Measurements from ENCODE around the gene OR5B21. TPM values are rescaled to one million over a fixed set of nuclear protein-coding genes. Genes with fewer than 3 reads are reported as not detected.

The OR5B21 gene
- total and polyA plus RNA-seq, 10 donors, result 0.40 to 2.6 (median 0.54) TPM; not detected in 7

DNA sequence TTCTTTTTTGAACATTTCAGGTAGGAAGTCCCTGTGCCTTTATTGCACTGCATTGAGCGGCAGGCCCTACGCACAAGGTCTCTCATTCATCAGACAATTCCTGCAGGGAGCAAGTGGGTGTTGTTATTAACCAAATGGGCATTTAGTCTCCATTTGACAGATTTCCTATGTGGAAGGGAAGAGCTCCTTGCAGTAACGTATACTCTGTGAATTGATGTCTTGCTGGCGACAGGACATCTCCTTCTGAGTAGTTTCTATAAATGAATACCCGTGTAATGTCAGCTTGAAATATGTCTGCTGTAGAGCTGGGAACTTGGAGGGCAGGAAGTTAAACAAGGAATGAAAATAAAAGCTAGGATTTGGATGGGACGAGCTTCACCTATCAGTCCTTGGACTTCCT, 3.7 kb downstream of the OR5B21 start:
- TF ChIP-seq, protein P1, sequence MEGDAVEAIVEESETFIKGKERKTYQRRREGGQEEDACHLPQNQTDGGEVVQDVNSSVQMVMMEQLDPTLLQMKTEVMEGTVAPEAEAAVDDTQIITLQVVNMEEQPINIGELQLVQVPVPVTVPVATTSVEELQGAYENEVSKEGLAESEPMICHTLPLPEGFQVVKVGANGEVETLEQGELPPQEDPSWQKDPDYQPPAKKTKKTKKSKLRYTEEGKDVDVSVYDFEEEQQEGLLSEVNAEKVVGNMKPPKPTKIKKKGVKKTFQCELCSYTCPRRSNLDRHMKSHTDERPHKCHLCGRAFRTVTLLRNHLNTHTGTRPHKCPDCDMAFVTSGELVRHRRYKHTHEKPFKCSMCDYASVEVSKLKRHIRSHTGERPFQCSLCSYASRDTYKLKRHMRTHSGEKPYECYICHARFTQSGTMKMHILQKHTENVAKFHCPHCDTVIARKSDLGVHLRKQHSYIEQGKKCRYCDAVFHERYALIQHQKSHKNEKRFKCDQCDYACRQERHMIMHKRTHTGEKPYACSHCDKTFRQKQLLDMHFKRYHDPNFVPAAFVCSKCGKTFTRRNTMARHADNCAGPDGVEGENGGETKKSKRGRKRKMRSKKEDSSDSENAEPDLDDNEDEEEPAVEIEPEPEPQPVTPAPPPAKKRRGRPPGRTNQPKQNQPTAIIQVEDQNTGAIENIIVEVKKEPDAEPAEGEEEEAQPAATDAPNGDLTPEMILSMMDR (IDR thresholded peaks at IDR 0.05 in 8 of 11, conservative IDR thresholded peaks at IDR 0.05 in 3 of 11), result no peak
- TF ChIP-seq POLR2AphosphoS5 (IDR thresholded peaks at IDR 0.05), result no peak
- no peak for TF ChIP-seq POLR2A (IDR thresholded peaks at IDR 0.05)
- H3K4me1 ChIP-seq, result peaks cover 0 to 9% (median 0%) of the 10 kb centered on the region in 6 donors
- H3K27ac ChIP-seq, result no peak overlapping the region
- no peaks in the 10 kb centered on the region for H3K36me3 ChIP-seq
- no peaks in the 10 kb centered on the region for H3K27me3 ChIP-seq (replicated peaks in 1 of 7)
- intact Hi-C loops (cut with DNase I; ENCODE audit: low total_unique reads), result no loop called here
- no peaks in the 10 kb centered on the region for H3K9me3 ChIP-seq
- WGBS, 5 donors, result 66 to 83% (median 80%) methylated on average over 6 of the region's 6 CpGs
- no peak overlapping the region for H3K4me3 ChIP-seq
- DNase-seq, result no peak

DNA sequence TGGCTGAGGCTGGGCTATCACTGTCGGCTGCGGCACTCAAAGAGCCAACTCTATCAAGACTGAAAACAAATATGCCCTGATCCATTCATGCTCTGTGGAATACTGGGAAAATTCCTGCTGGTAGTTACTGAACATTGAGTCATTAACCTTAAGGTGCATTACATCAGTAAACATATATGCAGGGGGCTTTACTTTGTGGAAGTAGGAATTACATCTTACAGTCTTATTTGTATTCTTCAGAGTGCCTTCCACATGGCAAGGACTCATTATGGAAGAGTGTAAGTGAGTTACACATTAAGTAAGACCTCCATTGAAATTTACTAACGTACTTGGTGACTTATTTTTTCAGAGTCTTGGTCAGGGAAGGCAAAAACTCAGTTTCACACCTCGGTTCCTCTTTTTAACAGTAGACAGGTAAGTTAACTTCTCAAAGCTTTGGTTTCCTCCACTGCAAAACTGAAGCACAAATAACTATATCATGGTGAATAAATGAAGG, 4.5 kb downstream of the OR5B21 start:
- Histone ChIP-seq H3K27me3 (replicated peaks in 1 of 7) (no peaks in the 10 kb centered on the region), H3K4me1 (peaks cover 0 to 16% (median 0%) of the 10 kb centered on the region in 6 donors), H3K36me3 (no peaks in the 10 kb centered on the region), H3K4me3 (no peak overlapping the region), H3K27ac (no peak overlapping the region), H3K9me3 (no peaks in the 10 kb centered on the region)
- no peak for TF ChIP-seq POLR2A (IDR thresholded peaks at IDR 0.05)
- TF ChIP-seq POLR2AphosphoS5 (IDR thresholded peaks at IDR 0.05), result no peak
- TF ChIP-seq, protein P1 (IDR thresholded peaks at IDR 0.05 in 8 of 11, conservative IDR thresholded peaks at IDR 0.05 in 3 of 11), result no peak
- DNase-seq, result no peak
- WGBS, 5 donors, result 75 to 88% (median 82%) methylated on average over 4 of the region's 4 CpGs
- intact Hi-C loops (cut with DNase I; ENCODE audit: low total_unique reads), result no loop called here

DNA sequence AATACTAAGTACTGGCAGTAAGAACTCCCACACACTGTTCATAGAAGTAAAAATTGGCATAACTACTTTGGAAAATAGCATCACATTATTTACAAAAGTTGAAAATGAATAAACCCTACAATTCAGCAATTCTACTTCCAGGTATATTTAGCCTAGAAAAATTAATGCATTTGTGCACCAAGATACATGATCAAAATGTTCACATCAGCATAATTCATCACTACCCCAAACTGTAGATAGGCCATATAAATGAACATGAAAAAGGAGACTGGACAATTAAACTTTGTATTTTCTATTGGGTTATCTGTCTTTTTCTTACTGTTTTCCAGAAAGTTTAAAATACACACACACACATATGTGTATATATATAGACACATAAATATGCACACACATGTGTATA, 5.9 kb downstream of the OR5B21 start:
- Histone ChIP-seq H3K9me3 (no peaks in the 10 kb centered on the region), H3K27ac (no peak overlapping the region), H3K4me3 (no peak overlapping the region), H3K27me3 (replicated peaks in 1 of 7) (no peaks in the 10 kb centered on the region), H3K4me1 (peaks cover 0 to 18% (median 0%) of the 10 kb centered on the region in 6 donors), H3K36me3 (no peaks in the 10 kb centered on the region)
- no peak for DNase-seq
- intact Hi-C loops (cut with DNase I; ENCODE audit: low total_unique reads), result no loop called here
- TF ChIP-seq, protein P1 (IDR thresholded peaks at IDR 0.05 in 8 of 11, conservative IDR thresholded peaks at IDR 0.05 in 3 of 11), result no peak
- TF ChIP-seq POLR2AphosphoS5 (IDR thresholded peaks at IDR 0.05) (no peak), POLR2A (IDR thresholded peaks at IDR 0.05) (no peak)

DNA sequence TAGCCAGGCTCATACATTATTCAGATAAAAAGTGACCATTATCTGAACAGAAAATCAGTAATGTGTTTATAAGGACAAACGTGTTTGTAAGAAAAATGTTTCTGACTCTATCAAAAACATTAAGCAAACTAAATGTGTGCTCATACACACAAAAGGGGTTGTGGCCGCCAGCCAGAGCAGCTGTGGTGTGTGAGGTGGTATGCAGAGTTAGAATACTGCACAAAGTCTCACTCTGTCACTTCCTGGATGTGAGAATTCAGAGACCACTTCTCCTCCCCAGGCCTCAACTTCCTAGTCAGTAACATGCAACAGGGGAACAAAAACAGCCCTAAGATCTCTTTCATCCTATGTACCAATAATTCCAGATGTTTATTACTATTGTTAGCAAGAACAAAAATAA, 9.4 kb downstream of the OR5B21 start:
- H3K9me3 ChIP-seq, result no peaks in the 10 kb centered on the region
- peaks cover 0 to 13% (median 0%) of the 10 kb centered on the region in 6 donors for H3K4me1 ChIP-seq
- no peak for TF ChIP-seq POLR2A (IDR thresholded peaks at IDR 0.05)
- TF ChIP-seq, protein P1 (IDR thresholded peaks at IDR 0.05 in 8 of 11, conservative IDR thresholded peaks at IDR 0.05 in 3 of 11), result no peak
- no peak for TF ChIP-seq POLR2AphosphoS5 (IDR thresholded peaks at IDR 0.05)
- intact Hi-C loops (cut with DNase I; ENCODE audit: low total_unique reads), result no loop called here
- no peaks in the 10 kb centered on the region for H3K36me3 ChIP-seq
- peak; percentile 70 for DNase-seq
- no peak overlapping the region for H3K4me3 ChIP-seq
- peak overlapping the region in 3 of 8 donors; percentile 12 to 44 (median 42) for H3K27ac ChIP-seq
- 22 to 42% (median 30%) methylated on average over 2 of the region's 2 CpGs for WGBS, 5 donors
- no peaks in the 10 kb centered on the region for H3K27me3 ChIP-seq (replicated peaks in 1 of 7)
